ENCODE results near the gene ABCC4. TPM values are rescaled to one million over a fixed set of nuclear protein-coding genes. Genes with fewer than 3 reads are reported as not detected.
A peak's percentile ranks its signal among the peaks of the same experiment; 100 is the strongest.

The ABCC4 gene
- total RNA-seq, 1 donor from 2014 or later: 21.7 TPM

- Mint-ChIP-seq H3K27ac (no peak overlapping the region), H3K4me1 (ENCODE audit: unreplicated experiment) (peaks cover 11% of the 10 kb centered on the region), H3K27me3 (no peaks in the 10 kb centered on the region), H3K4me3 (no peak overlapping the region), H3K36me3 (no peaks in the 10 kb centered on the region), H3K9me3 (no peaks in the 10 kb centered on the region)
- TF ChIP-seq CTCF (conservative IDR thresholded peaks at IDR 0.05): no peak
- no peak for DNase-seq (ENCODE audit: extremely low spot score, unreplicated experiment)
Measured at GRCh38 chr13:95226932-95227695, 74.1 kb downstream of the ABCC4 start.

GRCh38 chr13:95226476-95226875, 74.8 kb downstream of the ABCC4 start:
- Mint-ChIP-seq H3K36me3 (no peaks in the 10 kb centered on the region), H3K9me3 (no peaks in the 10 kb centered on the region), H3K4me1 (ENCODE audit: unreplicated experiment) (peaks cover 12% of the 10 kb centered on the region), H3K27me3 (no peaks in the 10 kb centered on the region), H3K4me3 (no peak overlapping the region), H3K27ac (peak overlapping the region; percentile 60)
- no peak for DNase-seq (ENCODE audit: extremely low spot score, unreplicated experiment)
- TF ChIP-seq CTCF (conservative IDR thresholded peaks at IDR 0.05): no peak

GRCh38 chr13:95226050-95226449, 75.2 kb downstream of the ABCC4 start:
- Mint-ChIP-seq H3K4me3 (no peak overlapping the region), H3K36me3 (no peaks in the 10 kb centered on the region), H3K9me3 (no peaks in the 10 kb centered on the region), H3K27ac (peak overlapping the region; percentile 60), H3K27me3 (no peaks in the 10 kb centered on the region), H3K4me1 (ENCODE audit: unreplicated experiment) (peaks cover 11% of the 10 kb centered on the region)
- no peak for TF ChIP-seq CTCF (conservative IDR thresholded peaks at IDR 0.05)
- DNase-seq (ENCODE audit: extremely low spot score, unreplicated experiment): no peak

- peaks cover 18% of the 10 kb centered on the region for H3K4me1 Mint-ChIP-seq (ENCODE audit: unreplicated experiment)
- no peaks in the 10 kb centered on the region for H3K27me3 Mint-ChIP-seq
- H3K36me3 Mint-ChIP-seq: no peaks in the 10 kb centered on the region
- no peak for DNase-seq (ENCODE audit: extremely low spot score, unreplicated experiment)
- H3K27ac Mint-ChIP-seq: no peak overlapping the region
- no peak for TF ChIP-seq CTCF (conservative IDR thresholded peaks at IDR 0.05)
- H3K9me3 Mint-ChIP-seq: no peaks in the 10 kb centered on the region
- H3K4me3 Mint-ChIP-seq: no peak overlapping the region
Measured at GRCh38 chr13:95224064-95224463, 77.2 kb downstream of the ABCC4 start.

GRCh38 chr13:95222733-95223018, 78.6 kb downstream of the ABCC4 start:
- Mint-ChIP-seq H3K4me1 (ENCODE audit: unreplicated experiment) (peaks cover 24% of the 10 kb centered on the region), H3K36me3 (no peaks in the 10 kb centered on the region), H3K4me3 (no peak overlapping the region), H3K9me3 (no peaks in the 10 kb centered on the region), H3K27ac (no peak overlapping the region), H3K27me3 (no peaks in the 10 kb centered on the region)
- no peak for DNase-seq (ENCODE audit: extremely low spot score, unreplicated experiment)
- TF ChIP-seq CTCF (conservative IDR thresholded peaks at IDR 0.05): peak; percentile 29
